ENCODE data around the gene INSR. TPM values are rescaled to one million over a fixed set of nuclear protein-coding genes. Genes with fewer than 3 reads are reported as not detected.
A peak's percentile ranks its signal among the peaks of the same experiment; 100 is the strongest.

The INSR gene
- total RNA-seq, 4 donors from 2014 or later, result 54.0 to 226 (median 71.1) TPM

GRCh38 chr19:7301525-7301924, 7.3 kb upstream of the INSR start:
- H3K36me3 ChIP-seq, result no peaks in the 10 kb centered on the region
- H3K27ac ChIP-seq, result no peak overlapping the region
- in situ Hi-C loops (cut with MboI; ENCODE audit: low sequenced_read_pairs in 4 of 4), result no loop called here
- no peak for DNase-seq
- H3K27me3 ChIP-seq, result no peaks in the 10 kb centered on the region
- no peak for ATAC-seq
- no peaks in the 10 kb centered on the region for H3K9me3 ChIP-seq
- intact Hi-C loops (cut with DNase I; ENCODE audit: low total_unique reads), result no loop called here
- TF ChIP-seq CTCF (IDR thresholded peaks at IDR 0.05 in 4 of 5, conservative IDR thresholded peaks at IDR 0.05 in 1 of 5), result no peak
- TF ChIP-seq POLR2A (IDR thresholded peaks at IDR 0.05), result no peak
- H3K4me1 ChIP-seq, result no peaks in the 10 kb centered on the region
- no peak overlapping the region for H3K4me3 ChIP-seq

- Histone ChIP-seq H3K27me3 (no peaks in the 10 kb centered on the region), H3K4me1 (peaks cover 4 to 12% of the 10 kb centered on the region in 2 donors), H3K36me3 (no peaks in the 10 kb centered on the region), H3K27ac (no peak overlapping the region), H3K4me3 (no peak overlapping the region), H3K9me3 (no peaks in the 10 kb centered on the region)
- no peak for ATAC-seq
- intact Hi-C loops (cut with DNase I; ENCODE audit: low total_unique reads), result loop anchor here (5.0 kb wide), 1 partner anchor 45 kb away; no protein-coding TSS in a partner anchor
- DNase-seq, result no peak
- no peak for TF ChIP-seq POLR2A (IDR thresholded peaks at IDR 0.05)
- TF ChIP-seq CTCF (IDR thresholded peaks at IDR 0.05 in 4 of 5, conservative IDR thresholded peaks at IDR 0.05 in 1 of 5), result no peak
- in situ Hi-C loops (cut with MboI; ENCODE audit: low sequenced_read_pairs in 4 of 4), result loop anchor here in 1 of 4 donors (10.0 kb wide), 2 partner anchors 103 to 153 kb away; no protein-coding TSS in a partner anchor
These were observed 3.5 kb upstream of the INSR start for GRCh38 chr19:7297742-7298141.

DNA sequence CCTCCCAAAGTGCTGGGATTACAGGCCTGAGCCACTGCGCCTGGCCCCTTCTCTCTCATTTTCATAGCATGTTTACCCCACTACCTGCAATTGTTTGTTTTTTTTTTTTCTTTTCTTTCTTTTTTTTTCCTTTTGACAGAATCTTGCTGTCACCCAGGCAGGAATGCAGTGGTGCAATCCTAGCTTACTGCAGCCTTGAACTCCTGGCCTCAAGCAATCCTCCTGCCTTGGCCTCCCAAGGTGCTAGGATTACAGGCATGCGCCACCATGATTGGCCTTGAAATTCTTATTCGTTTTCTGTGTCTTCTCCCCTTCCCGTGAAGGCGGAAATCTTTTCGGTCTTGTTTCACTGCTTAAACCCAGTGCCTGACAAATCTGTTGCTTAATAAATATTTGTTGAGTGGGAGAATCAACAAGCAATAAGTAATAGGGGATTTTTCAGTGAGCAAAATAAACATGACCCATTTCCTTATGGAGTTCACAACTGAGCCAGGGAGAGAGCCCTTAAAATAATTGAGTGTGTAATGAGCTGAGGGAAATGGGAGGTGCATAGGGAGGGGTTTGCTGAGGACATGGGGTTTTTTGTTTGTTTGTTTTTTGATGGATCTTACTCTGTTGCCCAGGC, 1.8 kb upstream of the INSR start:
- DNase-seq (no peak), ATAC-seq (no peak)
- Histone ChIP-seq H3K27ac (no peak overlapping the region), H3K27me3 (no peaks in the 10 kb centered on the region), H3K4me3 (no peak overlapping the region), H3K9me3 (no peaks in the 10 kb centered on the region), H3K4me1 (peaks cover 8 to 17% of the 10 kb centered on the region in 2 donors), H3K36me3 (no peaks in the 10 kb centered on the region)
- in situ Hi-C loops (cut with MboI; ENCODE audit: low sequenced_read_pairs in 4 of 4), result loop anchor here in 1 of 4 donors (10.0 kb wide), 2 partner anchors 101 to 151 kb away; no protein-coding TSS in a partner anchor
- TF ChIP-seq CTCF (IDR thresholded peaks at IDR 0.05 in 4 of 5, conservative IDR thresholded peaks at IDR 0.05 in 1 of 5), result no peak
- TF ChIP-seq POLR2A (IDR thresholded peaks at IDR 0.05), result no peak
- intact Hi-C loops (cut with DNase I; ENCODE audit: low total_unique reads), result loop anchor here (2.0 to 5.0 kb wide), 2 partner anchors 46 to 53 kb away; no protein-coding TSS in a partner anchor

DNA sequence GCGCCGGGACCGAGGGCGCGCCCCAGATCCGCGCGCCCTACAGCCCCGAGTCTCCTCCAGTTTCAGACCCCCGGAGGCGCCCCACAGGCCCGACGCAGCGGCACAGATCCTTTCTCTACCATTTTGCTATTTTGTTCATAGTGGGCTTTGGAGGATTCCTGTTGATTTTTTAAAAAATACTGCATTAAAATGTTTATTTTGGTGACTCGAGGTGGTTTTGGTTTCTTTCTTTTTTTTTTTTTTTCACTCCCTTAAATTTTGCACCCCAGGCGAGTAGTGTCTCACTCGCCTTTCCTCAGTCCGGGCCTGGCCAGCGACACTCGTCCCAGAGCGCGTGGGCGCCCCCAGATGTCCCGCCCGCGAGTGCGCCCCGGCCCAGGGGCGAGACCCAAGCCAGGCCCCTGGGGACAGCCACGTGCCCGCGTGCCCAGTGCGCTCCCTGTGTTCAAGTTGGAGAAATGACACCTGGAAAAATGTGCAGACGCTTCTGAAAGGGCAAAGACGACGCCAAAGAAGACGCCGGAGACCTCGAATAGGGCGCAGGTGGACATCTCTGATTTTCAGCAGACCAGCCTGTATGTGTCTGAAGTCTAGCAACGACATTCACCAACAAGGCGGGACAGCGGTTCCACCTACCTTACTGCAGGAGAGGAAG, 471 bp upstream of the INSR start:
- peak; percentile 72 to 78 for ATAC-seq

More for the DNA sequence above, 471 bp upstream of the INSR start:
- Histone ChIP-seq H3K4me1 (peaks cover 8 to 17% of the 10 kb centered on the region in 2 donors), H3K36me3 (no peaks in the 10 kb centered on the region), H3K27ac (peak overlapping the region; percentile 92 to 99 (median 98)), H3K27me3 (no peaks in the 10 kb centered on the region), H3K4me3 (peak overlapping the region; percentile 70 to 98 (median 77)), H3K9me3 (no peaks in the 10 kb centered on the region)
- no peak for TF ChIP-seq POLR2A (IDR thresholded peaks at IDR 0.05)
- TF ChIP-seq CTCF (IDR thresholded peaks at IDR 0.05 in 4 of 5, conservative IDR thresholded peaks at IDR 0.05 in 1 of 5), result peak; percentile 29 to 70 (median 56)
- in situ Hi-C loops (cut with MboI; ENCODE audit: low sequenced_read_pairs in 4 of 4), result loop anchor here in 2 of 4 donors (5.0 to 10.0 kb wide), 3 partner anchors 97 to 150 kb away; no protein-coding TSS in a partner anchor
- intact Hi-C loops (cut with DNase I; ENCODE audit: low total_unique reads), result loop anchor here (1.0 to 5.0 kb wide), 6 partner anchors 28 to 195 kb away; no protein-coding TSS in a partner anchor
- DNase-seq, result peak; percentile 81 to 85

Data from gastrocnemius medialis (tissue), 4 donors.